ENCODE results near the gene SLIT1. TPM values are rescaled to one million over a fixed set of nuclear protein-coding genes. Genes with fewer than 3 reads are reported as not detected.

SLIT1 gene
- total and polyA plus RNA-seq, 2 of the 8 experiments (the other 6 are each of a cell fraction or from before 2014, with no cell fraction given), result 0.70 to 0.88 TPM

- TF ChIP-seq CHD7 (IDR thresholded peaks at IDR 0.05; ENCODE audit: insufficient replicate concordance, low read length) (no peak), KDM5A (IDR thresholded peaks at IDR 0.05; ENCODE audit: low read length) (no peak), PHF8 (conservative IDR thresholded peaks at IDR 0.05; ENCODE audit: low read depth, low read length) (no peak), ASH2L (IDR thresholded peaks at IDR 0.05; ENCODE audit: low read length) (no peak), CBX5 (IDR thresholded peaks at IDR 0.05; ENCODE audit: low read depth, low read length) (no peak), YY1 (IDR thresholded peaks at IDR 0.05; ENCODE audit: low read depth, low read length) (no peak), GTF2F1 (IDR thresholded peaks at IDR 0.05; ENCODE audit: borderline replicate concordance, low read depth, low read length) (no peak), ATF3 (IDR thresholded peaks at IDR 0.05; ENCODE audit: insufficient read depth, low read depth, low read length) (no peak), SIX5 (IDR thresholded peaks at IDR 0.05; ENCODE audit: low read depth, low read length) (no peak)
These were observed 96.4 kb downstream of the SLIT1 start (continued) for GRCh38 chr10:97089209-97089870.

Measured in H1 (cell line).